D721Med (cell line): Measurements from ENCODE around the gene PRAMEF11.
A peak's percentile ranks its signal among the peaks of the same experiment; 100 is the strongest.
"Not testable (repeated sequence)": the region's sequence is repeated elsewhere in the genome, so short reads cannot be mapped to it uniquely, and the experiment has no call there.

Experiments
- DNase-seq: peaks from one replicate; pipeline ENCODE4 v3.0.0; 2011; ENCODE audit warnings: low spot score; ENCODE audit not compliant: insufficient read length
- FAIRE-seq: peaks from 2 replicates; lab custom pipeline; 2011; peaks lifted over from hg19 to GRCh38; lab: Jason Lieb, UNC
- CTCF ChIP-seq: IDR thresholded peaks from 2 replicates; pipeline ENCODE4 v1.5.1; 2012; ENCODE audit warnings: mild to moderate bottlenecking, control low read depth; ENCODE audit not compliant: insufficient read depth; ENCODE audit errors: missing control alignments

The PRAMEF11 gene

DNA sequence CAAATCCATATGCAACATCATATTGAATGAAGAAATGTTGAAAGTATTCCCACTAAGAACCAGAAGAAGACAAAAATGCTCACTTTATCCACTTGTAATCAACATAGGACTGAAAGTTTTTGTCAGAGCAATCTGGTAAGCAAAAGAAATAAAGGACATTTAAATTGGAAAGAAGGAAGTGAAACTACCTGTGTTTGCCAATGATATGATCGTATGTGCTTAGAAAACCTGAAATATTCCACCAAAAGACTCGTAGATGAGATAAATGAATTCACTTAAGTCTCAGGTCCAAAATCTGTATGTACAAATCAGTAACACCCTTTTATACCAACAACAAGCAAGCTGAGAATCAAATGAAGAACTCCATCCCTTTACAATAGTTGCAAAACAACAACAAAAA is 31.5 kb downstream of the PRAMEF11 start:
- DNase-seq = no peak
- no peak for TF ChIP-seq CTCF
- FAIRE-seq = no peak

- DNase-seq = no peak
- FAIRE-seq = no peak
- no peak for TF ChIP-seq CTCF
Measured at GRCh38 chr1:12798911-12799310, 32.3 kb downstream of the PRAMEF11 start.

DNA sequence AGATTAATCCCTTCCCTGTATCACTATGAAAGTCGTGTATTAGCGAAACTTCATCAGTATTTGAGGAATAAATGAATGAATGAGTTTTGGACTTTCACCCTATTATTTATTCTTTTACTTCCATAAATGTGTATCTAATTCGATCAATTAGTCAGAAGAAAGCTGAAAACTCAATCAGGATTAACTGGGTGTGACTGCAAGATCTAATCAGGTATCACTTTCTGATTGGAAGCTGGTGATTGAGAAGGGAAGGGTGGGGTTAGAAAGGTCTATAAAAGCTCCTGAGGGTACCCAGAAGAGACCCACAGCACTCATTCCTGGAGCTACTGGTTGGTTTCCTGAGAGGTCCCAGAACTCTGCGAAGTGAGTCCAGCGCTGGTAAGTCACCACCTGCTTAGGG is 40.1 kb downstream of the PRAMEF11 start, which contains the start of gene PRAMEF1:
PRAMEF1 (plus strand) TSS at position 301 of the 400 bp plus-strand sequence. CDS start 1,831 bp downstream, outside the sequence.
- DNase-seq, FAIRE-seq: not testable (repeated sequence)

- FAIRE-seq, DNase-seq: not testable (repeated sequence)
Measured at GRCh38 chr1:12784729-12785128, 46.5 kb downstream of the PRAMEF11 start.

DNA sequence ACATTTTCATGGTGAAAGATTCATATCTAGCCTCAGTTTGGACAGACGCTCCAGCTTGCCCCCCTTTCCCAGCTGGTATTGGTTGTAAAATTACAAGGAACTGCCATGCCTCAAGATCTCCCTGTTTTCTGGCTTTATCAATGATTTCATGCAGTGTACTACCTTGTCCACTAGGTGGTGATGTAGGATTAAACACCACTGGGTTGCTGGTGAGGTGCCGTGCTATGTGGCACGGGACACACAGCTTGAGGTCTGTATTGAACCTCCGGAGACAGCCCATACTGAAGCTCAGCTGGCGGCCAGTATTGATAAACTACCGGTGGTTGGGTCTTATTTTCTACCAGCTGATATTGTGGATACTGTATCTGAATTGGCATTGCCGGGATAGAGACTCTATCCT is 47.4 kb downstream of the PRAMEF11 start:
- TF ChIP-seq CTCF = peak; percentile 30
- FAIRE-seq, DNase-seq: not testable (repeated sequence)

GRCh38 chr1:12781488-12781887 is 49.7 kb downstream of the PRAMEF11 start:
- FAIRE-seq, DNase-seq: not testable (repeated sequence)

- DNase-seq (no peak), FAIRE-seq (no peak)
- no peak for TF ChIP-seq CTCF
Measured at GRCh38 chr1:12778907-12779306, 52.3 kb downstream of the PRAMEF11 start.

DNA sequence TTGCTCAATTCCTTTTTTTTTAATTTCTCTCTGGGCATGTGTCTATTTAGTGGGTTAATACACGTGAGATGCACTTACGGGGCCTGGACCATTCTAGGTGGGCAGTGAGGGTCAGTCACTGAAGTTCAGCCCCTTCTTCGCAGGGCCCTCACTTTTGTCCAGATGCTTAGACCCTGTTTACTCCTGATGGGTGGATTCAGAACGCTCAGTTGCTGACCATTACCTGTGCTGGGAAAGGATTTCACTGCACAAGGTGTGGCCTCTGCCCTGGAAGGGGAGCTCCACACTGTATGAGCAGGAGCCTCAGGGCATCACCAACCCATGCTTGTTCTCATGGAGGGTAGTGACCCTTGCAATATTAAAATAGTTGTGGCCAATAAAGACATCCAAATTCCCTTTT is 53.1 kb downstream of the PRAMEF11 start:
- FAIRE-seq = no peak
- no peak for TF ChIP-seq CTCF
- no peak for DNase-seq
